Neural cell (in vitro differentiated cells): ENCODE measurements around the gene TNS3.

Source experiments
- EP300 ChIP-seq: fragments of 450-650 bp; conservative IDR thresholded peaks from 2 replicates; pipeline ENCODE4 v1.6.1; 2014; ENCODE audit warnings: antibody characterized with exemption, mild to moderate bottlenecking, moderate library complexity; ENCODE audit not compliant: poor library complexity, severe bottlenecking
- EZH2 ChIP-seq: fragments of 200-600, 300-800 bp; shearing (Covaris generic), sonication (generic); IDR thresholded peaks from 2 replicates; pipeline ENCODE4 v1.6.1; 2014; ENCODE audit warnings: antibody characterized with exemption, low read length, borderline replicate concordance, mild to moderate bottlenecking; ENCODE audit not compliant: insufficient read depth, poor library complexity, severe bottlenecking
- MXI1 ChIP-seq: fragments of 450-650 bp; conservative IDR thresholded peaks from 2 replicates; pipeline ENCODE4 v1.6.1; 2014; ENCODE audit warnings: antibody characterized with exemption, mild to moderate bottlenecking; ENCODE audit not compliant: poor library complexity, severe bottlenecking
- POLR2AphosphoS5 ChIP-seq: IDR thresholded peaks from 2 replicates; pipeline ENCODE4 v1.6.1; 2012
- RAD21 ChIP-seq: fragments of 450-650 bp; conservative IDR thresholded peaks from 2 replicates; pipeline ENCODE4 v1.6.1; 2014; ENCODE audit warnings: antibody characterized with exemption, mild to moderate bottlenecking, moderate library complexity
- SMC3 ChIP-seq: fragments of 450-650 bp; conservative IDR thresholded peaks from 2 replicates; pipeline ENCODE4 v1.6.1; 2014; ENCODE audit warnings: antibody characterized with exemption, mild to moderate bottlenecking, moderate library complexity; ENCODE audit not compliant: poor library complexity
- TF ChIP-seq, protein P1 (sequence below): fragments of 450-650 bp; IDR thresholded peaks from 2 replicates; pipeline ENCODE4 v1.5.1; 2014; ENCODE audit warnings: antibody characterized with exemption, mild to moderate bottlenecking, moderate library complexity; ENCODE audit not compliant: poor library complexity, severe bottlenecking

DNA sequence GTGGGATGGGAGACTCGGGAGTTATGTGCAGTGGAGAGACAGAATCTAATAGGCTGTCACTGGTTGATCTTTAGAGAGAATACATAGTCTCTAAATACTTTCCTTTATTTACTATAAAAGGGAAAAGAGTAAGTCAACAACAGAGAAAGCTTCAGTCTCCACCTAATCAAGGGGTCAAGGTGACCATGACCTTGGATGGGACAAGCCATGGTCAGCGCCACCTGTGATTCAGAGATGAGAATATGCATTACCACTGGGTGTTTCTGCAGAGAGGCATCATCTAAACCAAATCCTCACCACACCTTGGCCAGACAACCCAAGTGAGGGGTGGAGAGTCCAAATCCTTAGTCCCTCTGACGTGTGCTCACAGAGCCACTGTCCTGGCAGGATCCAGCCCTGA, 39.9 kb downstream of the TNS3 start:
- TF ChIP-seq, protein P1, sequence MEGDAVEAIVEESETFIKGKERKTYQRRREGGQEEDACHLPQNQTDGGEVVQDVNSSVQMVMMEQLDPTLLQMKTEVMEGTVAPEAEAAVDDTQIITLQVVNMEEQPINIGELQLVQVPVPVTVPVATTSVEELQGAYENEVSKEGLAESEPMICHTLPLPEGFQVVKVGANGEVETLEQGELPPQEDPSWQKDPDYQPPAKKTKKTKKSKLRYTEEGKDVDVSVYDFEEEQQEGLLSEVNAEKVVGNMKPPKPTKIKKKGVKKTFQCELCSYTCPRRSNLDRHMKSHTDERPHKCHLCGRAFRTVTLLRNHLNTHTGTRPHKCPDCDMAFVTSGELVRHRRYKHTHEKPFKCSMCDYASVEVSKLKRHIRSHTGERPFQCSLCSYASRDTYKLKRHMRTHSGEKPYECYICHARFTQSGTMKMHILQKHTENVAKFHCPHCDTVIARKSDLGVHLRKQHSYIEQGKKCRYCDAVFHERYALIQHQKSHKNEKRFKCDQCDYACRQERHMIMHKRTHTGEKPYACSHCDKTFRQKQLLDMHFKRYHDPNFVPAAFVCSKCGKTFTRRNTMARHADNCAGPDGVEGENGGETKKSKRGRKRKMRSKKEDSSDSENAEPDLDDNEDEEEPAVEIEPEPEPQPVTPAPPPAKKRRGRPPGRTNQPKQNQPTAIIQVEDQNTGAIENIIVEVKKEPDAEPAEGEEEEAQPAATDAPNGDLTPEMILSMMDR = no peak
- TF ChIP-seq MXI1 = no peak
- TF ChIP-seq EP300 = no peak
- TF ChIP-seq POLR2AphosphoS5 = no peak
- no peak for TF ChIP-seq EZH2
- no peak for TF ChIP-seq RAD21
- no peak for TF ChIP-seq SMC3
